Stimulated activated CD8-positive, alpha-beta memory T cell treated with anti-CD3 and anti-CD28 coated beads, Interleukin-2, amount 100 ng/mL, for 1 hour (primary cell): Measurements from ENCODE around the gene CDR2L.
"Not testable (repeated sequence)": the region's sequence is repeated elsewhere in the genome, so short reads cannot be mapped to it uniquely, and the experiment has no call there.

ENCODE experiments used
- DNase-seq, 2 donors: peaks; one replicate each; pipeline ENCODE4 v3.0.0-alpha.2; 2020; ENCODE audit warnings: low read depth in 2 of 2

Gene CDR2L

DNA sequence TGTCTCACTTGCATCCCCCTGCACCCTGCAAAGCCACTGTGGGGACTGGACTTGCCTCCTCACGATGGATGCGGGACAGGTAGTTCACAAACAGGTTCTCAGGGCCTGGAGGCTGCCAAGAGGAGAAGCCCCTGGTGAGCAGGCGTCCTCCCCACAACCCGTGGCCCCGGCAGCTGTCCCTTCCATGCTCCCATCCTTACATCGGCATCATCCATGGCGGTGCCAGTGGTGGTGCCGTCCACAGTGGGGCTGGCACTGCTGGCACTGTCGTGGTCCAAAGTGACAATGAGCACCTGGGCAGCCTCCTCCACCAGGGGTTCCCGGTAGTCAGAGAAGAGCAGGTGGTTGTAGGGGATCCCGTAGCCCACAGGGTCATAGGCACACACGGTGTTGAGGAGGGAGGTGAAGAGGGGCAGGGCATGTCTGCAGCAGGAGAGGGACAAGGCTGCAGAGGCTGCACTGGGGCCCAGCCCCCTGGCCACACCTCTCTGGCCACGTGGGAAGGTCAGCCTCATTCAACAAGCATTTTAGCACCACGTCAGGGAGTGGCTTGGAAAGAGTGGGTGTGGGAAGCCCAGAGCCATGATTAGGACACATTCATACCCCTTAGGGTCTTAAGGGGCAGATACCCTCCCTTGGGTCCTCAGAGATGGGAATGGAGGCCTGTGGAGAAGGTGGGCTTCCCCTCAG, 27.5 kb upstream of the CDR2L start:
- DNase-seq, result no peak

DNA sequence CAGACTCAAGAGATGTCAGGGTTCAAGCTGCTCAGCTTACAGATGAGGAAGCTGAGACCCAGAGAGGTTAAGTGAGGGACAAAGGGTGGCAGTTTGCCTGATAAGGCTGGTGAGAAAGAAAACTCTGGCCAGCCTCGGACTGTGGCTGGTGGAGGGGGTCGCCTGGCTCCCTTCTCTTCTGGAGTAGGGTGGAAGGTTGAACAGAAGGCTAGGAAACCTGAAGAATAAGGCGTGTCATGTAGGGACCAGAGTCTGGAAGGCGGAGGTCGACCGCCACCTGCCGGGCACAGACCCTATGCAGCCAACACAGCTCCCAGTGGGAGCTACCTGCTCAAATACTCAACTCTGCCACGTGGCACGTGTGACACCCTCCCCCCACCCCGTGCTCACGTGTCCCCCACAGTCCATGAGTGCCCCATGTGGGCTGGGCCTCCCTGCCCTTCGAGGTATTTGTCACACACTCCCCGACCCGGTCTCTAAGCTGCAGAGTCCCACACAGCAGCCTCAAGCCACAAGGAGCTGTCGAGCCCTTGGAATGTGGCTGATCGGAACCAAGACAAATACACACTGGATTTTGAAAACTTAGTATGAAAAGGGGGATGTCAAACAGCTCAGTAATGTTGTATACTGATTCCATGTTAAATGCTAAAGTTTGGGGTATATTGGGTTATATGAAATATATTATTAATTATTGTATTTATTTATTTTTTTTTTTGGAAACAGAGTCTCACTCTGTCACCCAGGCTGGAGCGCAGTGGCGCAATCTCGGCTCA, 26.7 kb upstream of the CDR2L start:
- DNase-seq, result no peak

- peak; percentile 68 to 73 for DNase-seq
These were observed 25.6 kb upstream of the CDR2L start for GRCh38 chr17:74961657-74962350.

DNA sequence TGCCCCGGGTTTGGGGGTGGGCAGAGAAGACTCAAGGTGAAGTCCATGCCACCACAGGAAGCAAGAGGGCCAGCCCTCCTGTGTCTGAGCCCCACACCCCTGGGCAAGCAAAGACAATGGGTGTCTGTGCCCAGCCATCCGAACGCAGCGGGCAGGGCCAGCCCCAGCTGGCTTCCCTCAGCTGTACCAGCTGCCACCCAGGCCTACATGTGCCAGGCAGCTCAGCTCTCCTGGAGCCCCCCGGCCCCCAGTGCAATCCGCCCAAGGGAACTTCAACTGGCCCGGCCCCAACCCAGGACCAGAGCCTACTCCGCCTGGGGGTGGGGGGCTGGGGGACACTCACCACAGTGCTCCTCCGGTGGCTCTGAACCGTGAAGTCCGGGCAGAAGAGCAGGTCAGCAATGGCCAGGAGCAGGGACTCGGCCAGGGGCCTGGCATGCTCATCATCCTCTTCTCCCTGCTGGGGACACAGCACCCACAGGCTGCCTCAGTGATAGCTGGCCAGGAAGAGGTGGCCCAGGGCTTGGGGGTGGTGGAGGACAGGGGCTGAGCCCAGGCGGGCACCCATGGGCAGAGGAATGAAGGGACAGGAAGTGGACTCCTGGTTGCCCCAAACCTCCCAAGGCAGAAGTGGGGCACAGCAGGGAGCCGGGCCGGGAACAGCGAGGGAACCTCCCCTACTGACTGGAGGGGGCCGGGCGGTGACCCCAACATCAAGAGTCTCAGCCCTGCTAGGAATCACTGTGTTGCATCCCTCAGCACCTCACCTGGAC, 24.6 kb upstream of the CDR2L start:
- no peak for DNase-seq

- DNase-seq, result no peak
These were observed 23.8 kb upstream of the CDR2L start for GRCh38 chr17:74963656-74964055.

DNA sequence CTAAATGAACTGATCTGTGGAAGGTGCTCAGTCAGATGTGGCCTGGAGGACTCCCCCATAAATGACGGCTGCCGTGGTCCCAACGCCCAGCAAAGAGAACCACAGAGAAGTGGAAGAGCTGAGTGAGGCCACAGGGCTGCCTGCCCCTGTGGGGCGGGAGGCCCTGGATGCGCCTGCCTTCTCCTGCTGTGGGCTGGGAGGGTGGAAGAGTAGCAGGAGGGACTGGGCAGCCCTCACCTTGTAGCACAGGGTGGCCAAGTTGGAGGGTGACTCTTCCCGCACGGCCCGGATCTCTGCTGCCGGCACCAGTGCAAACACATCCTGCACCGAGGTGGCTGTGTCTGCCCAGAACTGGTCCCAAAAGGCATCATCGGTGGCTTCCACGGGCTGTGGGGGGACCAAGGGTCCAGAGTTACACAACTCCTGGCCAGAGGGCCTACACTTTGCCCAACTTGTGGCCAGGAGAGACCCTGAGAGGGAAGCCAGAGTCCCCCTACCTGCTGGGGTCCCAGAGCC, 23.1 kb upstream of the CDR2L start:
- DNase-seq, result no peak

GRCh38 chr17:74964988-74965622, 22.3 kb upstream of the CDR2L start:
- no peak for DNase-seq

- no peak for DNase-seq
These were observed 19.1 kb upstream of the CDR2L start for GRCh38 chr17:74968361-74968780.

GRCh38 chr17:74969501-74969900, 17.9 kb upstream of the CDR2L start:
- DNase-seq, result not testable (repeated sequence)

GRCh38 chr17:74970395-74970794, 17.0 kb upstream of the CDR2L start:
- DNase-seq, result no peak

DNA sequence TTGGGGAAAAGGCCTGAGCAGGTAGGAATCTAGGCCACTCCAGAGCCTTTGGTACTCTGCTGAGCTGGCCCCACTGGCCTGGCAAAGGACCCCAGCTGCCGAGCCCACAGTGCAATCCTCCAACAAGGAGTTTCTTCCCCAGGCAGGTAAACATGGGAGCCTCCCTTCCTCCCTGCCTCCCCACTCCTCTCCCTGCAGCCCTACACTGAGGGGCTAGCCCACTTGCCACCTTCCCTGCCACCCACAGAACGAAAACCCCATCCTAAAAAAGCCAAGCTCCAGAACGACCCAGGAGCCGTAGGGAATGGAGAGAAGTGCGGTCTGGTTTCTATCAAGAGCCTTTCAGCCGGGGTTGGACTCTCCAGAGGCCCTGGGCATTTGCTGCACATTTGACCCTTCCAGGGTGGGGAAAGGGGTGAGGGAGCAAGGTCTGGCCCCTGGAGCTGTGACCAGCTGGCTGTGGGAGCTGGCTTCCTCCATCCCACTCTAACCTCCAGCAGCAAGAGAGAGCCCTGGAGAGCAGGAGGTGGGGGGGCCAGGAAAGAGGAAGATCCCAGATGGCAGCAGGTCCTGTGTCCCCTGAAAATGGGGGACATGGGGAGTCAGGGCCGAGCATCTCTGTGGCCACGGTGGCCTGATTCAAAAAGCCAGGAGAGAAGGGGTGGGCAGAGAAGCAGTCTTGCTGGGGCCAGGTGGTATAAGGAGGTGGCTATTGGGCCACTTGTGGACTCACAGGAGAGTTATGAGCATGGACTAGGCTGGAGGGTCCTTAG, 16.2 kb upstream of the CDR2L start:
- DNase-seq, result no peak

GRCh38 chr17:74971842-74972106, 15.7 kb upstream of the CDR2L start:
- DNase-seq, result no peak

GRCh38 chr17:74972107-74972972, 15.1 kb upstream of the CDR2L start, which contains the start of gene HID1:
HID1 (minus strand) TSS chr17:74972759; CDS start chr17:74972656, 103 bp downstream.
- peak; percentile 71 to 74 for DNase-seq

GRCh38 chr17:74972973-74973328, 14.5 kb upstream of the CDR2L start:
- no peak for DNase-seq

- DNase-seq, result no peak
These were observed 11.5 kb upstream of the CDR2L start for GRCh38 chr17:74975943-74976342.

DNA sequence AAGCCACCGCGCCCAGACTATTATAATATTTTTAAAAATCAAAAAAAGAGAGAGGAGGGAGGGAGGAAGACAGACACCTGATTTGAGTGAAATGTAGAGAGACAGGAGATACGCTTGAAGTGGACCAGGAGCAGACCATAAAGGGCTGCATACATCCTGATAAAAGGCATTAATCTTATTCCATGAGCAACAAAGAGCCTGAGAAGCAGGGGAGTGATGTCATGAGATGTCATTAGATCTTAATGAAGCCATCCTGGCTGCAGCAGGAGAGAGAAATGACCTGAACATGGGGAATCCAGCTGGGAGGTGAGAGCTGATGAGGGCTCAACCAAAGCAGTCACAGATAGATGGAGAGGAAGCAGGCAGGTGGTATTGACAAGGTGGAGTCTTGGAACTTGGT, 9.6 kb upstream of the CDR2L start:
- no peak for DNase-seq

GRCh38 chr17:74978240-74978639, 9.2 kb upstream of the CDR2L start:
- no peak for DNase-seq

- no peak for DNase-seq
These were observed 7.9 kb upstream of the CDR2L start for GRCh38 chr17:74979408-74980146.
